ENCODE data around the gene HSH2D.

DNA sequence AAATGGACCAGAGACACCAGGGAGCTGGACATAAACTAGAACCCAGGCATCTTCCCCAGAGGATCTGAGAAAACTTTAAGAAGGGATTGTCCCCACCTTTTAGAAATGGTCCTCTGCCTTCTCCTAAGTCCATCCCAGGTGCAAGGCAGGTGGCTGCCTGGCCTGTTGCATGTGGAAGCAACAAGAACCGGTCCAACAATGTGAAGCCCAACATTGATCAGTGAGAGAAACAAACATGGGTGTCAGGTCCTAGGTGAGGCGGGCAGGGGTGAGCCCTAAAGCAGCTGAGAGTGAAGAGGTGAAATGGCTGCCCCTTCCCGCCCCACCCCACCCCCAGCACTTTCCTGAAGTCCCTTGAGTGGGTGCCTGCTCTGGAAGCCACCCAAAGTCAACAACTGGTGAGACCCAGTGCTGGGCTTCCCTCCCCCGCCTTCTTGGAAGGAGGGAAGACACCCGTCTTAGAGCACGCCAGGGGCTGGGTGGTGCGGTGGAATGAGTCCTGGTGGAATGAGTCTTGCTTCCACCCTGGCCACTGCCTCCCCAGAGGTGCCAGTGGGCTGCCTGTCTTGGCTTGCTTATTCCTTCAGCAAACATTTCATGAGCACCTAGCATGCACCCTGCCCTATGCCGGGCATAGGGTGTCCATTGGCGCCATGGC lies 55.9 kb downstream of the HSH2D start:
- TF ChIP-seq TCF7L2 (IDR thresholded peaks at IDR 0.05; ENCODE audit: low read depth, low read length) (no peak), HNRNPK (IDR thresholded peaks at IDR 0.05; ENCODE audit: low read depth, low read length, poor library complexity, severe bottlenecking) (no peak), FOXA1 (IDR thresholded peaks at IDR 0.05; ENCODE audit: borderline replicate concordance) (no peak), ZBTB33 (CRISPR knock-in tag; IDR thresholded peaks at IDR 0.05) (no peak), POLR2A (conservative IDR thresholded peaks at IDR 0.05) (no peak), TAF1 (IDR thresholded peaks at IDR 0.05; ENCODE audit: control insufficient read depth, extremely low read depth, insufficient read depth, low read length, severe bottlenecking) (no peak), CBX5 (IDR thresholded peaks at IDR 0.05; ENCODE audit: borderline replicate concordance, low read depth) (no peak), ZNF282 (CRISPR knock-in tag; IDR thresholded peaks at IDR 0.05) (no peak), MAFF (IDR thresholded peaks at IDR 0.05; ENCODE audit: low read length) (no peak), NFXL1 (CRISPR knock-in tag; IDR thresholded peaks at IDR 0.05) (no peak), TBP (optimal IDR thresholded peaks at IDR 0.05; ENCODE audit: low read depth, low read length) (no peak)

All from K562 (cell line).